Upper lobe of right lung (tissue), 1 donor: ENCODE results near the gene GRAMD1B. TPM values are rescaled to one million over a fixed set of nuclear protein-coding genes. Genes with fewer than 3 reads are reported as not detected.

ENCODE experiments used
- ATAC-seq: fragments of 200-7000 bp; cut with Tn5 transposase; one replicate; pipeline ENCODE4 v1.9.1; 2020; ENCODE audit warnings: mild to moderate bottlenecking, moderate library complexity
- DNase-seq: peaks from one replicate; pipeline ENCODE4 v3.0.0-alpha.2; 2020
- H3K27ac ChIP-seq: fragments of 200-600 bp; one replicate; pipeline ENCODE4 v1.8.0; 2022
- H3K27me3 ChIP-seq: fragments of 200-600 bp; one replicate; pipeline ENCODE4 v1.8.0; 2022; ENCODE audit warnings: mild to moderate bottlenecking
- H3K36me3 ChIP-seq: fragments of 200-600 bp; one replicate; pipeline ENCODE4 v1.8.0; 2022
- H3K4me1 ChIP-seq: fragments of 200-600 bp; one replicate; pipeline ENCODE4 v1.8.0; 2022
- H3K4me3 ChIP-seq: fragments of 200-600 bp; one replicate; pipeline ENCODE4 v1.8.0; 2022; ENCODE audit warnings: mild to moderate bottlenecking
- H3K9me3 ChIP-seq: fragments of 200-600 bp; one replicate; pipeline ENCODE4 v1.8.0; 2022
- CTCF ChIP-seq: fragments of 200-600 bp; IDR thresholded peaks from one replicate; pipeline ENCODE4 v1.8.0; 2022; ENCODE audit warnings: antibody characterized with exemption
- intact Hi-C: fragments of 100-400 bp; cut with DNase I; formaldehyde crosslinking; loops from one replicate; pipeline ENCODE4 v1.11.0; 2022
- total RNA-seq: library from RNA; stranded (reverse); fragmentation: NEBNext Ultra II Directional; extraction: Animal tissue kit (Norgen Biotek cat#: 25700); gene quantifications from one replicate; pipeline ENCODE4 v1.2.1, GENCODE V29; 2021
- donor health status: DM: no; HTN: yes; CAD: no; lungs with severe emphysema.

Gene GRAMD1B
- total RNA-seq, 1 donor from 2014 or later, result 4.8 TPM

GRCh38 chr11:123386796-123387510 is 43.1 kb upstream of the GRAMD1B start:
- H3K36me3 ChIP-seq, result no peaks in the 10 kb centered on the region
- DNase-seq (no peak), ATAC-seq (no peak)
- H3K27me3 ChIP-seq, result no peaks in the 10 kb centered on the region
- TF ChIP-seq CTCF, result no peak
- H3K4me3 ChIP-seq, result no peak overlapping the region
- no peak overlapping the region for H3K27ac ChIP-seq
- intact Hi-C loops, result no loop called here
- no peaks in the 10 kb centered on the region for H3K9me3 ChIP-seq
- no peaks in the 10 kb centered on the region for H3K4me1 ChIP-seq

- intact Hi-C loops, result no loop called here
- no peak for DNase-seq
- H3K4me3 ChIP-seq, result no peak overlapping the region
- H3K27me3 ChIP-seq, result no peaks in the 10 kb centered on the region
- no peaks in the 10 kb centered on the region for H3K9me3 ChIP-seq
- no peak for ATAC-seq
- TF ChIP-seq CTCF, result no peak
- no peaks in the 10 kb centered on the region for H3K4me1 ChIP-seq
- no peak overlapping the region for H3K27ac ChIP-seq
- H3K36me3 ChIP-seq, result no peaks in the 10 kb centered on the region
Measured at GRCh38 chr11:123388640-123389039, 41.4 kb upstream of the GRAMD1B start.

GRCh38 chr11:123390146-123390545 is 39.9 kb upstream of the GRAMD1B start:
- no peak overlapping the region for H3K27ac ChIP-seq
- no peaks in the 10 kb centered on the region for H3K27me3 ChIP-seq
- ATAC-seq (no peak), DNase-seq (no peak)
- no peaks in the 10 kb centered on the region for H3K36me3 ChIP-seq
- TF ChIP-seq CTCF, result no peak
- H3K9me3 ChIP-seq, result no peaks in the 10 kb centered on the region
- H3K4me3 ChIP-seq, result no peak overlapping the region
- intact Hi-C loops, result no loop called here
- no peaks in the 10 kb centered on the region for H3K4me1 ChIP-seq

- TF ChIP-seq CTCF, result no peak
- DNase-seq, result no peak
- H3K4me3 ChIP-seq, result no peak overlapping the region
- intact Hi-C loops, result no loop called here
- H3K27ac ChIP-seq, result no peak overlapping the region
- H3K36me3 ChIP-seq, result no peaks in the 10 kb centered on the region
- H3K27me3 ChIP-seq, result no peaks in the 10 kb centered on the region
- ATAC-seq, result no peak
- H3K4me1 ChIP-seq, result no peaks in the 10 kb centered on the region
- H3K9me3 ChIP-seq, result no peaks in the 10 kb centered on the region
Measured at GRCh38 chr11:123391646-123392348, 38.3 kb upstream of the GRAMD1B start.

- no peak for DNase-seq
- intact Hi-C loops, result no loop called here
- no peak for ATAC-seq
- no peaks in the 10 kb centered on the region for H3K27me3 ChIP-seq
- H3K27ac ChIP-seq, result no peak overlapping the region
- no peaks in the 10 kb centered on the region for H3K9me3 ChIP-seq
- H3K4me3 ChIP-seq, result no peak overlapping the region
- H3K4me1 ChIP-seq, result no peaks in the 10 kb centered on the region
- TF ChIP-seq CTCF, result no peak
- H3K36me3 ChIP-seq, result no peaks in the 10 kb centered on the region
Measured at GRCh38 chr11:123392431-123392830, 37.6 kb upstream of the GRAMD1B start.
